Endodermal cell (in vitro differentiated cells): ENCODE measurements around the gene TTLL11. TPM values are rescaled to one million over a fixed set of nuclear protein-coding genes. Genes with fewer than 3 reads are reported as not detected.

ENCODE experiments used
- DNase-seq: peaks from one replicate; pipeline ENCODE4 v3.0.0-alpha.2; 2017
- H3K27ac ChIP-seq: 2 replicates; pipeline ENCODE4 v1.5.1; 2013; ENCODE audit warnings: mild to moderate bottlenecking, low read depth, low read length, moderate library complexity
- H3K27me3 ChIP-seq: 2 replicates; pipeline ENCODE4 v1.6.1; 2013; ENCODE audit warnings: mild to moderate bottlenecking, low read length, moderate library complexity; ENCODE audit not compliant: insufficient read depth, control insufficient read depth, poor library complexity, severe bottlenecking
- H3K36me3 ChIP-seq: 2 replicates; pipeline ENCODE4 v1.7.0; 2013; ENCODE audit warnings: mild to moderate bottlenecking, low read length, moderate library complexity; ENCODE audit not compliant: control insufficient read depth, insufficient read depth
- H3K4me1 ChIP-seq: one replicate; pipeline ENCODE4 v1.7.0; 2013; ENCODE audit warnings: low read length; ENCODE audit not compliant: control insufficient read depth, insufficient read depth
- H3K4me3 ChIP-seq: 2 replicates; pipeline ENCODE4 v1.5.1; 2013; ENCODE audit warnings: mild to moderate bottlenecking, low read length, moderate library complexity
- H3K9ac ChIP-seq: 2 replicates; pipeline ENCODE4 v1.6.1; 2013; ENCODE audit warnings: mild to moderate bottlenecking, low read length, moderate library complexity; ENCODE audit not compliant: poor library complexity, severe bottlenecking; ENCODE audit errors: extremely low read depth
- H3K9me3 ChIP-seq: 2 replicates; pipeline ENCODE4 v1.6.1; 2013; ENCODE audit warnings: mild to moderate bottlenecking, low read length, moderate library complexity; ENCODE audit not compliant: control insufficient read depth
- H3K27ac Mint-ChIP-seq: 2 replicates; pipeline ENCODE4 v1.8.0; 2020; ENCODE audit warnings: mixed read lengths
- H3K27me3 Mint-ChIP-seq: 2 replicates; pipeline ENCODE4 v1.8.0; 2021; ENCODE audit warnings: mild to moderate bottlenecking, mixed read lengths; ENCODE audit not compliant: insufficient read depth
- H3K36me3 Mint-ChIP-seq: 2 replicates; pipeline ENCODE4 v1.8.0; 2020; ENCODE audit warnings: low read depth, mixed read lengths
- H3K4me1 Mint-ChIP-seq: 2 replicates; pipeline ENCODE4 v1.8.0; 2020; ENCODE audit warnings: mixed read lengths
- H3K4me3 Mint-ChIP-seq: 2 replicates; pipeline ENCODE4 v1.8.0; 2020; ENCODE audit warnings: mild to moderate bottlenecking, moderate library complexity, mixed read lengths
- H3K9me3 Mint-ChIP-seq: 2 replicates; pipeline ENCODE4 v1.8.0; 2020; ENCODE audit warnings: mild to moderate bottlenecking, mixed read lengths
- WGBS, 2 experiments: methylation state at CpG; one replicate each; pipeline versions ENCODE4 v1.1.5 to v1.1.7; 2013; ENCODE audit warnings: missing lambda C conversion rate in 2 of 2, mixed read lengths in 1 of 2; ENCODE audit not compliant: insufficient coverage in 1 of 2, insufficient read length in 1 of 2; 5-methylcytosine and 5-hydroxymethylcytosine counted together
- total RNA-seq, 2 donors: library from RNA; stranded (reverse); fragmentation: NEBNext Ultra II Directional in 1 of 2; extraction: Animal tissue kit (Norgen Biotek cat#: 25700) in 1 of 2; gene quantifications; 2 replicates in 1 of 2; 3 replicates in 1 of 2; pipeline ENCODE4 v1.2.1, GENCODE V29; 2021
- TF ChIP-seq, protein P1 (sequence below): fragments of 200-600 bp; sonication (generic); conservative IDR thresholded peaks from 2 replicates; pipeline ENCODE4 v1.5.0; 2021; ENCODE audit warnings: antibody characterized with exemption, mild to moderate bottlenecking

The TTLL11 gene
- total RNA-seq, 2 donors from 2014 or later = 0.68 TPM; not detected in 1

DNA sequence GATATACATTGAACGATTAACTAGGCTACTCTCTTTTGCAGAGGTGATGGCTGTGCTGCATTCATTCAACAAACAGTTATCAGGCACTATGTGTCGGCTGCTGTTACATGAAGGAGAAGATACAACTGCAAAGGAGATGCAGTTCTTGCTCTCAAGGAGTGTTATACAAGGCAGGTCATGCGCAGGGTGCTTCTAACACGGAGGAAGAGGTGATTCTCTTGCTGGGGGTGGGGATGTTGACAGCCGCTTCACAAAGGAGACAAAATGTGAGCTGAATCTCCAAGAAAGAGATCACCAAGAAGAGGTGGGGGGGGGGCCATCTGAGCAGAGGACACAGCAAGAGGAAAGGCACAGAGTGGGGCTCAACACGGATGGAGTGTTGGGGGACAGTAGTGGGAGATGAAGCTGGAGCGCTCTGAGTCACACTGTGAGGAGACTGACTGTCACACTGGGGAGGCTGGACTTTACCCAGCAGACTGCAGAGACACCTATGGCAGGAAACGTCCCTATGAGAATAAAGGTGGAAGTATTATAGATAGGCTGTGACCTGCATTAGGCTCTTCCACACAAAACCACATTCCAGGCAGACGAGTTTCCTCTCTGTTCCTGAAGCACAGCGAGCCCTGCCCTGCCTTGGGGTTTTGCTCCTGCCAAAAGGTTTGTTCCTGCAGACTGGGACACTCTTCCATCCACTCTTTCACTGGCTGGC, 45.6 kb upstream of the TTLL11 start:
- H3K36me3 Mint-ChIP-seq = peaks cover 6% of the 10 kb centered on the region
- no peak overlapping the region for H3K27ac ChIP-seq
- H3K27me3 Mint-ChIP-seq = no peaks in the 10 kb centered on the region
- peaks cover 10% of the 10 kb centered on the region for H3K36me3 ChIP-seq
- H3K4me1 ChIP-seq = peaks cover 9% of the 10 kb centered on the region
- no peaks in the 10 kb centered on the region for H3K27me3 ChIP-seq
- DNase-seq = peak; percentile 50
- no peaks in the 10 kb centered on the region for H3K9me3 ChIP-seq
- H3K4me3 Mint-ChIP-seq = no peak overlapping the region
- H3K9ac ChIP-seq = no peak overlapping the region
- no peak overlapping the region for H3K4me3 ChIP-seq
- H3K9me3 Mint-ChIP-seq = no peaks in the 10 kb centered on the region
- TF ChIP-seq, protein P1, sequence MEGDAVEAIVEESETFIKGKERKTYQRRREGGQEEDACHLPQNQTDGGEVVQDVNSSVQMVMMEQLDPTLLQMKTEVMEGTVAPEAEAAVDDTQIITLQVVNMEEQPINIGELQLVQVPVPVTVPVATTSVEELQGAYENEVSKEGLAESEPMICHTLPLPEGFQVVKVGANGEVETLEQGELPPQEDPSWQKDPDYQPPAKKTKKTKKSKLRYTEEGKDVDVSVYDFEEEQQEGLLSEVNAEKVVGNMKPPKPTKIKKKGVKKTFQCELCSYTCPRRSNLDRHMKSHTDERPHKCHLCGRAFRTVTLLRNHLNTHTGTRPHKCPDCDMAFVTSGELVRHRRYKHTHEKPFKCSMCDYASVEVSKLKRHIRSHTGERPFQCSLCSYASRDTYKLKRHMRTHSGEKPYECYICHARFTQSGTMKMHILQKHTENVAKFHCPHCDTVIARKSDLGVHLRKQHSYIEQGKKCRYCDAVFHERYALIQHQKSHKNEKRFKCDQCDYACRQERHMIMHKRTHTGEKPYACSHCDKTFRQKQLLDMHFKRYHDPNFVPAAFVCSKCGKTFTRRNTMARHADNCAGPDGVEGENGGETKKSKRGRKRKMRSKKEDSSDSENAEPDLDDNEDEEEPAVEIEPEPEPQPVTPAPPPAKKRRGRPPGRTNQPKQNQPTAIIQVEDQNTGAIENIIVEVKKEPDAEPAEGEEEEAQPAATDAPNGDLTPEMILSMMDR = no peak
- H3K27ac Mint-ChIP-seq = no peak overlapping the region
- 62 to 69% methylated on average over 5 to 9 of the region's 10 CpGs for WGBS, 2 experiments
- H3K4me1 Mint-ChIP-seq = peaks cover 14% of the 10 kb centered on the region

DNA sequence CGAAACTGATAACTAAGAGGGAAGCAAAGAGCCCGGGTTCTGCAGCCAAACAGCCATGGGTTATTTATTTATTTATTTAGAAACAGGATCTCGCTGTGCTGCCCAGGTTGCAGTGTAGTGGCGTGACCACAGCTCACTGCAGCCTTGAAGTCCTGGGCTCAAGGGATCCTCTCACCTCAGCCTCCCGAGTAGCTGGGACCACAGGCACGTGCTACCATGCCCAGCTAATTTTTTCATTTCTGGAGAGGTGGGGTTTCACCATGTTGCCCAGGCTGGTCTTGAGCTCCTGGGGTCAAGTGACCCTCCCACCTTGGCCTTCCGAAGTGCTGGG, 42.4 kb upstream of the TTLL11 start:
- H3K27me3 Mint-ChIP-seq = peaks cover 11% of the 10 kb centered on the region
- no peaks in the 10 kb centered on the region for H3K36me3 Mint-ChIP-seq

DNA sequence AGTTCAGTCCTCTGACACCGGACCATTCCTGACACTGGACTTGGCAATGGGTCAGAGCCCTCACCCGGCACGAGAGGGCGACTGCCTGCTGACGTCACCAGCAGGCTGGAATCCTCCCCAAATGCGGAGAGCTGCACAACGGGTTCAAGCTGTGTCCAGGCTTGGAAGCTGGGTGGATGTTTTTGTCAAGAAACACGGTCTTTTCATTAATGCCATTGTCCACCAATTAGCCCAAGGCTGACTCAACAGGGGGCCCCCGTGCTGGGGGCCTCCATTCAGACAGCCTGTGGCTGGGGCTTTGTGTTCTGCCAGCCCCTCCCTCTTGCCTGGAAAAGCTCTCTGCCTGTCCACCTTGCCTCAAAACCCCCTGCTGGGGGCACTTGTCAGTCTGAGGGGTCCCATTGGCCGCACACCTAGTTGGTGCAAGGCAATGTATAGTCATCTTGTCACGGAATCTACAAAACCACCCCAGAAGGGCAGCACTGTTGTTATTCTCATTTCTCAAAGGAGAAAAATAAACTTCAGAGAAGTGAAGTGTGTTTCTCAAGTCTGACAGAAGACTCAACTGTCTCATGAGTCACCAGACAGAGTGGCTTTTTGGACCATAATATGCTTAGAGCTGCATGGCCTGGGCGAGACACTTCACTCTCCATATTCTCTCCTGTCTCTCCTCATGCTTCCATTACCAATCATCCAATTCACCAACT, 41.9 kb upstream of the TTLL11 start:
- Mint-ChIP-seq H3K9me3 (no peaks in the 10 kb centered on the region), H3K27ac (no peak overlapping the region), H3K4me3 (peak overlapping the region; percentile 26), H3K36me3 (no peaks in the 10 kb centered on the region), H3K4me1 (peaks cover 32% of the 10 kb centered on the region), H3K27me3 (peaks cover 11% of the 10 kb centered on the region)
- no peaks in the 10 kb centered on the region for H3K27me3 ChIP-seq
- peaks cover 9% of the 10 kb centered on the region for H3K4me1 ChIP-seq
- peak; percentile 86 for DNase-seq
- H3K36me3 ChIP-seq = no peaks in the 10 kb centered on the region
- no peak overlapping the region for H3K9ac ChIP-seq
- TF ChIP-seq, protein P1 = peak; percentile 29
- 26 to 28% methylated on average over 5 to 12 of the region's 12 CpGs for WGBS, 2 experiments
- no peak overlapping the region for H3K27ac ChIP-seq
- H3K9me3 ChIP-seq = no peaks in the 10 kb centered on the region
- peak overlapping the region; percentile 45 for H3K4me3 ChIP-seq

More for the DNA sequence above, 42.4 kb upstream of the TTLL11 start:
- Histone ChIP-seq H3K9ac (no peak overlapping the region), H3K4me1 (peaks cover 9% of the 10 kb centered on the region), H3K4me3 (no peak overlapping the region), H3K27me3 (no peaks in the 10 kb centered on the region), H3K9me3 (no peaks in the 10 kb centered on the region), H3K36me3 (no peaks in the 10 kb centered on the region), H3K27ac (no peak overlapping the region)
- TF ChIP-seq, protein P1 = no peak
- Mint-ChIP-seq H3K4me1 (peaks cover 32% of the 10 kb centered on the region), H3K9me3 (no peaks in the 10 kb centered on the region), H3K4me3 (no peak overlapping the region), H3K27ac (no peak overlapping the region)
- 88 to 95% methylated on average over 6 to 7 of the region's 7 CpGs for WGBS, 2 experiments
- DNase-seq = no peak
